ENCODE measurements around the gene SLC30A1. TPM values are rescaled to one million over a fixed set of nuclear protein-coding genes. Genes with fewer than 3 reads are reported as not detected.
A peak's percentile ranks its signal among the peaks of the same experiment; 100 is the strongest.

The SLC30A1 gene
- total RNA-seq, 4 donors from 2014 or later: 8.3 to 12.4 (median 10.3) TPM

DNA sequence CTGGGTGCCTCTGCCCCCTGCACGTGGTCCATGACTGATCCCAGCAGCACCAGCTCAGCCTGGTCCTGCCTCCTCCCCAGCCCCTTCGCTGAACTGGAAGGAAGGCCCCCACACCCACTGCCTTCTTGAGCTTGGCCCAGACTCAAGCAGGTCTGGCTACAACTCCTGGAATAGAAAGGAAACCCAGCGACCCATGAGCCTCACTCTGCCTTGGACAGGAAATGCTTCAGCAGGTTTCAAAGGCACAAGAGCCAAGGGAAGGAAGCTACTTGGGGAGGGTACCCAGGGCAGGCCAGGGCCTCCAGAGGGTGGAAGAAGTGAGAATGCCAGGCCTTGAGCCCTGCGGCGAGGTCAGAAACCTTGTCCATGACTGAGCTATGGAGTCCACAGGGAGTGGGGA is 51.1 kb downstream of the SLC30A1 start:
- H3K36me3 ChIP-seq: no peaks in the 10 kb centered on the region
- H3K27ac ChIP-seq: peak overlapping the region in 2 of 4 donors; percentile 9 to 42
- DNase-seq: no peak
- TF ChIP-seq, protein P1, sequence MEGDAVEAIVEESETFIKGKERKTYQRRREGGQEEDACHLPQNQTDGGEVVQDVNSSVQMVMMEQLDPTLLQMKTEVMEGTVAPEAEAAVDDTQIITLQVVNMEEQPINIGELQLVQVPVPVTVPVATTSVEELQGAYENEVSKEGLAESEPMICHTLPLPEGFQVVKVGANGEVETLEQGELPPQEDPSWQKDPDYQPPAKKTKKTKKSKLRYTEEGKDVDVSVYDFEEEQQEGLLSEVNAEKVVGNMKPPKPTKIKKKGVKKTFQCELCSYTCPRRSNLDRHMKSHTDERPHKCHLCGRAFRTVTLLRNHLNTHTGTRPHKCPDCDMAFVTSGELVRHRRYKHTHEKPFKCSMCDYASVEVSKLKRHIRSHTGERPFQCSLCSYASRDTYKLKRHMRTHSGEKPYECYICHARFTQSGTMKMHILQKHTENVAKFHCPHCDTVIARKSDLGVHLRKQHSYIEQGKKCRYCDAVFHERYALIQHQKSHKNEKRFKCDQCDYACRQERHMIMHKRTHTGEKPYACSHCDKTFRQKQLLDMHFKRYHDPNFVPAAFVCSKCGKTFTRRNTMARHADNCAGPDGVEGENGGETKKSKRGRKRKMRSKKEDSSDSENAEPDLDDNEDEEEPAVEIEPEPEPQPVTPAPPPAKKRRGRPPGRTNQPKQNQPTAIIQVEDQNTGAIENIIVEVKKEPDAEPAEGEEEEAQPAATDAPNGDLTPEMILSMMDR (IDR thresholded peaks at IDR 0.05): no peak
- TF ChIP-seq POLR2A (IDR thresholded peaks at IDR 0.05): no peak
- WGBS, 2 donors: 50 to 77% methylated on average over 3 of the region's 5 CpGs
- H3K27me3 ChIP-seq: no peaks in the 10 kb centered on the region
- no peak overlapping the region for H3K4me3 ChIP-seq
- intact Hi-C loops (cut with DNase I): no loop called here
- H3K4me1 ChIP-seq: peaks cover 0 to 19% (median 7%) of the 10 kb centered on the region in 3 donors
- no peaks in the 10 kb centered on the region for H3K9me3 ChIP-seq

DNA sequence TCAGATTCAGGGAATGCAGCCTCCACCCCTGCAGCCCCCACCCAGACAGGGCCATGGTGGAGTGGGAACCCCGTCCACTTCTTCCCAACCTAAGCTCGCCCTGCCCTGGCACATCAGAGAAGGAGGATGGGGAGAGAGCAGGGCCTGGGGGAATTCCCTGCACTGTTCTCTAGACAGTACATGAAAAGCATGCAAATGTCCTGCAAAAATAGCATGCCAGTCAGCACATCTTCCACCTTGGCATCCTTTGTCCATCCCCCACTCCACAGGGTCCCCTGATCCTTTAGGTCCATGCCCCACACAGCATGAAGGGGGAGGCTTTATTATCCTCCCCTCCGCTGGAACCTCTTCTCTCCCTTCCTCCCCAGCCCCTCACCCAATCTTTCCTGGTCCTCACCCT is 52.0 kb downstream of the SLC30A1 start:
- 70 to 73% methylated on average over 2 to 3 of the region's 3 CpGs for WGBS, 2 donors
- TF ChIP-seq, protein P1 (IDR thresholded peaks at IDR 0.05): no peak
- no peak for TF ChIP-seq POLR2A (IDR thresholded peaks at IDR 0.05)
- intact Hi-C loops (cut with DNase I): no loop called here
- peaks cover 0 to 19% (median 7%) of the 10 kb centered on the region in 3 donors for H3K4me1 ChIP-seq
- no peak overlapping the region for H3K27ac ChIP-seq
- no peak overlapping the region for H3K4me3 ChIP-seq
- H3K9me3 ChIP-seq: no peaks in the 10 kb centered on the region
- H3K36me3 ChIP-seq: no peaks in the 10 kb centered on the region
- DNase-seq: no peak
- H3K27me3 ChIP-seq: no peaks in the 10 kb centered on the region

DNA sequence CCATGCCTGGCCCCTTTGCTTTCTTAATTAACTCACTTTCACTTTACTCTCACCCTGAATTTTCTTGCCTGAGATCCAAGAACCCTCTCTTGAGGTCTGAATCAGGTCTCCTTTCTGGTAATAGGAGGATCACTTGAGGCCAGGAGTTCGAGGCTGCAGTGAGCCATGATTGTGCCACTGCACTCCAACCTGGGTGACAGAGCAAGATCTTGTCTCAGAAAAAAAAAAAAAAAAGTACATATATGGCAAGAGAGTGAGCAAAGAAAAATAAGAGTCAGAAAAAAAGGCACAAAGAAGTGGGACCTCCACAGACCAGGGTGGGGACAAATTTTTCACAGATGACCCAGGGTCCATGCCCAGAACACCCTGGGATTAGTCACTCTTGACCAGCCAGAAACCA is 52.9 kb downstream of the SLC30A1 start:
- intact Hi-C loops (cut with DNase I): no loop called here
- WGBS, 2 donors: no CpG with 5 or more reads among the region's 1 CpG
- Histone ChIP-seq H3K36me3 (no peaks in the 10 kb centered on the region), H3K4me1 (peaks cover 0 to 19% (median 7%) of the 10 kb centered on the region in 3 donors), H3K9me3 (no peaks in the 10 kb centered on the region), H3K4me3 (no peak overlapping the region), H3K27me3 (no peaks in the 10 kb centered on the region), H3K27ac (no peak overlapping the region)
- DNase-seq: no peak
- TF ChIP-seq POLR2A (IDR thresholded peaks at IDR 0.05): no peak
- TF ChIP-seq, protein P1 (IDR thresholded peaks at IDR 0.05): no peak

DNA sequence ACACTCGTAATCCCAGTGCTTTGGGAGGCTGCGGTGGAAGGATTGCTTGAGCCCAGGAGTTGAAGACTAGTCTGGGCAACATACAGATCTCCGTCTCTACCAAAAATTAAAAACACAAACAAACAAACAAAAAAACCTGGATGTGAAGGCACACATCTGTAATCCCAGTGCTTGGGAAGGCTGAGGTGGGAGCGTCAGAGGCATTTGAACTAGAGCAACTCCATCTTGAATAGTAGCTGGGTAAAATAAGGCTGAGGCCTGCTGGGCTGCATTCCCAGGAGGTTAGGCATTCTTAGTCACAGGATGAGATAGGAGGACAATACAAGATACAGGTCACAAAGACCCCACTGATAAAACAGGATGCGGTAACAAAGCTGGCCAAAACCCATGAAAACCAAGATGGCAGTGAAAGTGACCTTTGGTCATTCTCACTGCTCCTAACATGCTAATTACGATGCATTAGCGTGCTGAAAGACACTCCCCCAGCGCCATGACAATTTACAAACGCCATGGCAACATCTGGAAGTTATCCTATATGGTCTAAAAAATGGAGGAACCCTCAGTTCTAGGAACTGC is 53.8 kb downstream of the SLC30A1 start:
- no peak overlapping the region for H3K27ac ChIP-seq
- 87 to 92% methylated on average over 9 of the region's 9 CpGs for WGBS, 2 donors

DNA sequence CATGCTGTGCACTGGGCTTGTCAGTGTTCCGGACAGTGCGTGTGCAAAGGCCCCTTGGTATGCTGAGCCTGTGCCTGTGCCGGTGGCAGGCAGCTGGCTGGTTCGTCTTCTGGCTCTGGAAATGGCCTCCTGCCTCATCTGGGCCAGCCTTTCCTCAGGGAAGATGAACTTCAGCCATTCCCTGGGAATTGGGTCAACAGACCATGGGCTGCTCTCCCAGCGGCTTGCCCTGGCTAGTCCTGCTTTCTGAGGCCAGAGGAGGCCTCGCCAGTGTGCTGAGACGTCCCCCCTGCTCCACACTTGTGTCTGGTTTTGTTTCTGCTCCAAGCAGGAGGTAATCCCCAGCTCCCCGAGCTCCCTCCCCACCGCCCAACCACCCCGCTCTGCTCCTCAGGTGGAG is 54.4 kb downstream of the SLC30A1 start:
- Histone ChIP-seq H3K9me3 (no peaks in the 10 kb centered on the region), H3K27ac (no peak overlapping the region), H3K4me1 (peaks cover 0 to 8% (median 3%) of the 10 kb centered on the region in 3 donors), H3K4me3 (no peak overlapping the region), H3K36me3 (no peaks in the 10 kb centered on the region), H3K27me3 (no peaks in the 10 kb centered on the region)
- intact Hi-C loops (cut with DNase I): loop anchor here (5.0 kb wide), 1 partner anchor 128 kb away; no protein-coding TSS in a partner anchor
- TF ChIP-seq POLR2A (IDR thresholded peaks at IDR 0.05): no peak
- TF ChIP-seq, protein P1 (IDR thresholded peaks at IDR 0.05): no peak
- 88% methylated on average over 4 of the region's 10 CpGs; no CpG with 5 or more reads in 1 of the 2 donors for WGBS, 2 donors
- no peak for DNase-seq

More for the DNA sequence above, 53.8 kb downstream of the SLC30A1 start:
- no peak for DNase-seq
- no peaks in the 10 kb centered on the region for H3K9me3 ChIP-seq
- H3K4me1 ChIP-seq: peaks cover 0 to 15% (median 7%) of the 10 kb centered on the region in 3 donors
- no peaks in the 10 kb centered on the region for H3K36me3 ChIP-seq
- intact Hi-C loops (cut with DNase I): no loop called here
- TF ChIP-seq POLR2A (IDR thresholded peaks at IDR 0.05): no peak
- TF ChIP-seq, protein P1 (IDR thresholded peaks at IDR 0.05): no peak
- H3K4me3 ChIP-seq: no peak overlapping the region
- H3K27me3 ChIP-seq: no peaks in the 10 kb centered on the region

Measured in esophagus squamous epithelium (tissue), 5 donors.